Glutamatergic neuron (in vitro differentiated cells): Measurements from ENCODE around the gene IL6R. TPM values are rescaled to one million over a fixed set of nuclear protein-coding genes. Genes with fewer than 3 reads are reported as not detected.

Experiments used
- DNase-seq: peaks from one replicate; pipeline ENCODE4 v3.0.0; 2022
- H3K27ac Mint-ChIP-seq: one replicate; pipeline ENCODE4 v1.8.0; 2020; ENCODE audit warnings: mild to moderate bottlenecking, mixed read lengths, inconsistent platforms; ENCODE audit not compliant: unreplicated experiment
- H3K27me3 Mint-ChIP-seq: one replicate; pipeline ENCODE4 v1.8.0; 2020; ENCODE audit warnings: mild to moderate bottlenecking, moderate library complexity, mixed read lengths, inconsistent platforms; ENCODE audit not compliant: unreplicated experiment
- H3K36me3 Mint-ChIP-seq: one replicate; pipeline ENCODE4 v1.8.0; 2020; ENCODE audit warnings: mild to moderate bottlenecking, mixed read lengths, inconsistent platforms; ENCODE audit not compliant: unreplicated experiment
- H3K4me1 Mint-ChIP-seq: one replicate; pipeline ENCODE4 v1.8.0; 2020; ENCODE audit warnings: mild to moderate bottlenecking, low read depth, mixed read lengths, inconsistent platforms; ENCODE audit not compliant: unreplicated experiment
- H3K4me3 Mint-ChIP-seq: one replicate; pipeline ENCODE4 v1.8.0; 2020; ENCODE audit warnings: mild to moderate bottlenecking, mixed read lengths, inconsistent platforms; ENCODE audit not compliant: unreplicated experiment
- H3K9me3 Mint-ChIP-seq: one replicate; pipeline ENCODE4 v1.8.0; 2020; ENCODE audit warnings: mild to moderate bottlenecking, moderate library complexity, mixed read lengths, inconsistent platforms; ENCODE audit not compliant: unreplicated experiment
- total RNA-seq: library from RNA; stranded (reverse); fragmentation: NEBNext Ultra II Directional; extraction: Animal tissue kit (Norgen Biotek cat#: 25700); gene quantifications from one replicate; pipeline ENCODE4 v1.2.1, GENCODE V29; 2021; ENCODE audit not compliant: unreplicated experiment
- TF ChIP-seq, protein P1 (sequence below): fragments of 200-600 bp; sonication (generic); IDR thresholded peaks from one replicate; pipeline ENCODE4 v1.5.0; 2021; ENCODE audit not compliant: partially characterized antibody, unreplicated experiment

The IL6R gene
- total RNA-seq, 1 donor from 2014 or later: 1.6 TPM

DNA sequence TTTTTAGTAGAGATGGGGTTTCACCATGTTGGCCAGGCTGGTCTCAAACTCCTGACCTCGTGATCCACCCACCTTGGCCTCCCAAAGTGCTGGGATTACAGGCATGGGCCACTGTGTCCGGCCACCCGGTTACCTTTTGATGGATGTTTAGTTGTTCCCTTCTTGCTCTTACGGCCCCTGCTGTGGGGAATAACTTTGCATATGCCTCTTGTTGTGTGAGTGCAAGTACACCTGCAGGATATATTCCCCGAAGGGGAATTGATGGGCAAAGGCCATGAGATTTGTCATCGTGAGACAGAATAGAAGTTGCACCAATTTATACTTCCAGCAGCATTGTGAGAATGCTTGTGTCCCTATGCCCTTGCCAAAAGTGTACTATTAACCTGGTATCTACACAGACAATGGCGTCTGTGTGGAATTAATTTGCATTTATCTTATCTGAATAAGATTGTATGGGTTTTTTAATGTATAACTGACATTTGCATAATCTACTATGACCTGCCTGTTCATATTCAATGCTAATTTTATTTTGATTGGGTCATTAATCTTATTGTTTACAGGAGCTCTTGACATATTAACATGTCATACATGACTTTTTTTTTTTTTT lies 8.1 kb downstream of the IL6R start:
- H3K4me1 Mint-ChIP-seq: no peaks in the 10 kb centered on the region
- peaks cover 9% of the 10 kb centered on the region for H3K9me3 Mint-ChIP-seq
- no peak overlapping the region for H3K27ac Mint-ChIP-seq
- no peaks in the 10 kb centered on the region for H3K36me3 Mint-ChIP-seq
- no peak overlapping the region for H3K4me3 Mint-ChIP-seq
- TF ChIP-seq, protein P1, sequence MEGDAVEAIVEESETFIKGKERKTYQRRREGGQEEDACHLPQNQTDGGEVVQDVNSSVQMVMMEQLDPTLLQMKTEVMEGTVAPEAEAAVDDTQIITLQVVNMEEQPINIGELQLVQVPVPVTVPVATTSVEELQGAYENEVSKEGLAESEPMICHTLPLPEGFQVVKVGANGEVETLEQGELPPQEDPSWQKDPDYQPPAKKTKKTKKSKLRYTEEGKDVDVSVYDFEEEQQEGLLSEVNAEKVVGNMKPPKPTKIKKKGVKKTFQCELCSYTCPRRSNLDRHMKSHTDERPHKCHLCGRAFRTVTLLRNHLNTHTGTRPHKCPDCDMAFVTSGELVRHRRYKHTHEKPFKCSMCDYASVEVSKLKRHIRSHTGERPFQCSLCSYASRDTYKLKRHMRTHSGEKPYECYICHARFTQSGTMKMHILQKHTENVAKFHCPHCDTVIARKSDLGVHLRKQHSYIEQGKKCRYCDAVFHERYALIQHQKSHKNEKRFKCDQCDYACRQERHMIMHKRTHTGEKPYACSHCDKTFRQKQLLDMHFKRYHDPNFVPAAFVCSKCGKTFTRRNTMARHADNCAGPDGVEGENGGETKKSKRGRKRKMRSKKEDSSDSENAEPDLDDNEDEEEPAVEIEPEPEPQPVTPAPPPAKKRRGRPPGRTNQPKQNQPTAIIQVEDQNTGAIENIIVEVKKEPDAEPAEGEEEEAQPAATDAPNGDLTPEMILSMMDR: no peak
- H3K27me3 Mint-ChIP-seq: peaks cover 5% of the 10 kb centered on the region
- DNase-seq: no peak

DNA sequence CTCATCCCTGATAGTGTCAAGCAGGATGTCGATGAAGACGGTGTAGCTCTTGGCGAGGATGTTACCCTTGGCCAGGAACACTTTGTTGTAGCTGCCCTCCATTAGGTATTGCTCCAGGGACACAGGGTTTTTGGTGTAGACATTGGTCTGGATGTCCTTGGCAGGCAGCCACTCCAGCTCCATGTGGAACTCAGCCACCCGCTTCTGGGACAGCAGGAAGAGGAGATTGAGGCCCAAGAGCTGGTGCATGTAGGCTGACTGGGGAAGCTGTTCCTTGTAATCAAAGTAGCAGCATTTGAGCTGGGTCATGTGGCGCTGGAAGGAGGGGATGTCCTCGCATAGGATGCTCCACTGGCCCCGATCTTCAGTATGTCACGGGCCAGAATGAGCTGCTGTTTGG lies 9.5 kb downstream of the IL6R start:
- peaks cover under 1% of the 10 kb centered on the region for H3K4me1 Mint-ChIP-seq
- no peaks in the 10 kb centered on the region for H3K36me3 Mint-ChIP-seq
- H3K9me3 Mint-ChIP-seq: peaks cover 9% of the 10 kb centered on the region
- peaks cover 7% of the 10 kb centered on the region for H3K27me3 Mint-ChIP-seq
- DNase-seq: no peak
- H3K4me3 Mint-ChIP-seq: no peak overlapping the region
- H3K27ac Mint-ChIP-seq: no peak overlapping the region
- TF ChIP-seq, protein P1: no peak

DNA sequence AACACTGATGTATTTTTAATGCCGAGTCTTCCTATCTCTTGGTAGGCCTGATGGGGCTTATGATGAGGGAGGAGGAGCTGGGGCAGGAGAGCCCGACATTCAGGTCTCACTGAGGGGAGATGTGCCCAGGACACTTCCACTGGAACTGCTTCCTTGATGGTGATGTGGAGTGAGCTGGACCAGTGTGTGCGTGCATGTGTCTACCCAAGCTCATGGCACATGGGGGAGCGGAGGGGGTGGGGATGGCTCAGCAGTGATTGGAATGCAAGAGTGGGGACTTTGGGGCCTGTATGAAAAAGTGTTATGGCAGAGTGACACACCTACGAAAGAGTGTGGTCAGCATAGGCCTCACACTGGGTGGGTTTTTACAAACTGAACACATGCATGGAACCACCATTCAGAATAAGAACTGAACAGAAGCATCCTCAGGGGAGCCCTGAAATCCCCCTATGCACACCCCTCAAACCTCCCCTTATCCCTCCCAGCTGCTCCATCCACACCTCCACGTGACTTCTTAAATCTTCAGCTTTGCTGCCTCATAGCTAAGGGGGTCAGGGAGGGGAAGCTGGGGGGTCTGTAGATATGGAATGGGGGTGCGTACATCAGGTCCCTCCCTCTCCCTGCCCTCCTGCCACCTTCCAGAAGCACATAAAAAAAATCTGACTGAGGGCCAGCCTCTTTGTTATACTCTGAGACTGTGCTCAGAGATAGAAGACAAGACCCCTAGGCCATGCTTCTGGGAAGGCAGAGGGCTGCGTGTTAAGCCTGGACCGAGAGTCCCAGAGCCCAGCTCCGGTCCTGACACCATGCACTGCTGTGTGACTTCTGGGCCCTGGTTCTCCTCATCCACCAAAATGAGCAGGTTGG lies 11.6 kb downstream of the IL6R start:
- DNase-seq: no peak
- Mint-ChIP-seq H3K9me3 (peaks cover 7% of the 10 kb centered on the region), H3K36me3 (no peaks in the 10 kb centered on the region), H3K4me1 (peaks cover 2% of the 10 kb centered on the region), H3K4me3 (no peak overlapping the region), H3K27ac (no peak overlapping the region), H3K27me3 (peaks cover 7% of the 10 kb centered on the region)
- TF ChIP-seq, protein P1: no peak

DNA sequence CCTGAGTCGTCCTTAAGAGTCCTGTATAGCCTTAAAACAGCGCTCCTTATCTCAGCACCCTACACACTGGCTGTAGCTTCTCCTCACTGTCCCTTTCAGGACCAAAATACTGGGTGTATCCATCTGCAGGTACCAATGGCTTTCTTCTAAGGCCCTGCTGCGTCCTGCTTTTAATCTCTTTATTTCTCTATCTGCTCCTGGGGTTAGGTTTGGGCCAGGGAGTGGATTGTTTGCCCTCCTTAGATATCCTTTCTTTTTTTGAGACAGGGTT lies 12.1 kb downstream of the IL6R start:
- no peak for DNase-seq
- Mint-ChIP-seq H3K4me1 (peaks cover 2% of the 10 kb centered on the region), H3K27ac (no peak overlapping the region), H3K36me3 (no peaks in the 10 kb centered on the region), H3K27me3 (peaks cover 7% of the 10 kb centered on the region), H3K4me3 (no peak overlapping the region), H3K9me3 (peaks cover 7% of the 10 kb centered on the region)
- TF ChIP-seq, protein P1: no peak
